Osteocyte (in vitro differentiated cells): Measurements from ENCODE around the gene LRRC59. TPM values are rescaled to one million over a fixed set of nuclear protein-coding genes. Genes with fewer than 3 reads are reported as not detected.

Experiments
- DNase-seq: peaks from one replicate; pipeline ENCODE4 v3.0.0; 2021; ENCODE audit warnings: mixed read lengths; ENCODE audit not compliant: unreplicated experiment; ENCODE audit errors: extremely low spot score
- H3K27ac Mint-ChIP-seq: one replicate; pipeline ENCODE4 v1.8.0; 2021; ENCODE audit warnings: mild to moderate bottlenecking, mixed read lengths; ENCODE audit not compliant: unreplicated experiment
- H3K27me3 Mint-ChIP-seq: one replicate; pipeline ENCODE4 v1.8.0; 2021; ENCODE audit warnings: mixed read lengths; ENCODE audit not compliant: unreplicated experiment
- H3K36me3 Mint-ChIP-seq: one replicate; pipeline ENCODE4 v1.8.0; 2021; ENCODE audit warnings: mixed read lengths; ENCODE audit not compliant: unreplicated experiment
- H3K4me1 Mint-ChIP-seq: one replicate; pipeline ENCODE4 v1.8.0; 2021; ENCODE audit warnings: mixed read lengths; ENCODE audit not compliant: unreplicated experiment
- H3K4me3 Mint-ChIP-seq: one replicate; pipeline ENCODE4 v1.8.0; 2021; ENCODE audit warnings: mild to moderate bottlenecking, moderate library complexity, mixed read lengths; ENCODE audit not compliant: unreplicated experiment
- H3K9me3 Mint-ChIP-seq: one replicate; pipeline ENCODE4 v1.8.0; 2021; ENCODE audit warnings: mixed read lengths; ENCODE audit not compliant: unreplicated experiment
- CTCF ChIP-seq: fragments of 200-600 bp; sonication (generic); IDR thresholded peaks from 2 replicates; pipeline ENCODE4 v1.5.0; 2021; ENCODE audit warnings: antibody characterized with exemption, mild to moderate bottlenecking, moderate library complexity
- total RNA-seq: library from RNA; stranded (reverse); gene quantifications from 2 replicates; pipeline ENCODE4 v1.2.1, GENCODE V29; 2021

The LRRC59 gene
- total RNA-seq, 1 donor from 2014 or later, result 87.2 TPM

GRCh38 chr17:50364061-50364458 is 33.3 kb downstream of the LRRC59 start:
- Mint-ChIP-seq H3K27me3 (no peaks in the 10 kb centered on the region), H3K36me3 (peaks cover 14% of the 10 kb centered on the region), H3K4me1 (peaks cover 13% of the 10 kb centered on the region), H3K4me3 (no peak overlapping the region), H3K27ac (no peak overlapping the region), H3K9me3 (no peaks in the 10 kb centered on the region)
- no peak for DNase-seq
- TF ChIP-seq CTCF, result no peak

- H3K36me3 Mint-ChIP-seq, result peaks cover 9% of the 10 kb centered on the region
- H3K4me1 Mint-ChIP-seq, result peaks cover 13% of the 10 kb centered on the region
- TF ChIP-seq CTCF, result no peak
- no peak overlapping the region for H3K4me3 Mint-ChIP-seq
- H3K27ac Mint-ChIP-seq, result no peak overlapping the region
- DNase-seq, result no peak
- no peaks in the 10 kb centered on the region for H3K27me3 Mint-ChIP-seq
- no peaks in the 10 kb centered on the region for H3K9me3 Mint-ChIP-seq
Observed at GRCh38 chr17:50363217-50364060, 33.9 kb downstream of the LRRC59 start.

DNA sequence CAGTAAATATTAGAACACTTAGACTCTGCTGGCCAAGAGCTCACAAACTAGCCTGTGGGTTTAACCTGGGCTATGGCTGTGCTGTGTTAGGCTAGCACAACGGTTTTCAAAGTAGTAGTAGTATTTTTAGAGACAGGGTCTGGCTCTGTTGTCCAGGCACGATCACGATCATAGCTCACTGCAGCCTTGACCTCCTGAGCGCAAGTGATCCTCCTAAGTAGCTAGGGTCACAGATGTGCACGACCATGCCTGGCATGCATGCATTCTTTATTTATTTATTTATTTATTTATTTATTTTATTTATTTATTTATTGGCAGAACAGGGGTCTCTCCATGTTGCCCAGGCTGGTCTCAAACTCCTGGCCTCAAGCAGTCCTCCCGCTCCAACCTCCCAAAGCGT is 34.7 kb downstream of the LRRC59 start:
- DNase-seq, result no peak
- H3K27me3 Mint-ChIP-seq, result no peaks in the 10 kb centered on the region
- peaks cover 13% of the 10 kb centered on the region for H3K4me1 Mint-ChIP-seq
- no peak for TF ChIP-seq CTCF
- H3K36me3 Mint-ChIP-seq, result peaks cover 4% of the 10 kb centered on the region
- H3K9me3 Mint-ChIP-seq, result no peaks in the 10 kb centered on the region
- H3K27ac Mint-ChIP-seq, result no peak overlapping the region
- H3K4me3 Mint-ChIP-seq, result no peak overlapping the region

DNA sequence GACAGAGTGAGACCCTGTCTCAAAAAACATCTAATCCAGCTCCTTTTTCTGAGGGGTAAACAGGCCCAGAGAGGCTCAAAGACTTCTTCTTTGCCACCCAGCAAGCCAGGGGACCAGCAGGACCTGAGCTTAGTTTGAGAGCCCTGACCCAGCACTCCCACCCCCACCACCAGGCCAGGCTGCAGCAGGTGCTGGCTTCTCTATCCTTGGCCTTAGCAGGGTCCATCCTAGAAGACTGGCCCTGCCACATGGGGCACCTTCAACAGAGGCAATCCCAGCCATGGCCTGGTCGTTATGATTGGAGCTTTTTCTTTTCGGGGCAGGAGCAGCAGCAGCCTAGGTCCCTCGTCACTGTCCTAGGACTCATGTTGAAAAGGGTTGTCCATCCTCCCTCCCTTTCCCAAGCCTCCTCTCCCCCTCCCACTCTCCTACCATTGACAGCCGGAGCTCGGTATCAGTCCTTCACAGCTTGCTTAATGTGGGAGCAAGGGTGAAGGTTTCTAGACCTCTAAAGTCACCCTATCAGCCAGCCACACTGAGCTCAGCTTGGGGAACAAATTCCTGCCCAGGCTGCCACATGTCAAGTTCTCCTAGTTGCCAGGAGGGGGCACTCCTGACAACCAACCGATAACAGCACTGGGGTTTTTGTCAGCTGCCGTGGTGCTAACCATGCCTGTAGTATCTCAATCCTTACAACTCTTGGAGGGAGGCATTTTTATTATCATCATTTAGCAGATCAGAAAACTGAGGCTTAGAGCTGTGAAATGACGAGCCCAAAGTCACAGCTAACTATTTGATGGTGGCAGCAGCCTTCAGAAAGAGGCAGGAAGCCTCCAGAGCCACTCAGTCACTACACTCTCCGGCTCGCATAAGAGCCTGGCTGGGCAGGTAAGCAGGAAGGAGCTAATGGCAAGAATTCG is 35.5 kb downstream of the LRRC59 start:
- no peak for DNase-seq
- Mint-ChIP-seq H3K27me3 (no peaks in the 10 kb centered on the region), H3K4me3 (no peak overlapping the region), H3K4me1 (peaks cover 13% of the 10 kb centered on the region), H3K36me3 (peaks cover 3% of the 10 kb centered on the region), H3K27ac (peak overlapping the region; percentile 64), H3K9me3 (no peaks in the 10 kb centered on the region)
- TF ChIP-seq CTCF, result peak; percentile 77
